Measurements from ENCODE around the gene PCDHB3.
A peak's percentile ranks its signal among the peaks of the same experiment; 100 is the strongest.

PCDHB3 gene

DNA sequence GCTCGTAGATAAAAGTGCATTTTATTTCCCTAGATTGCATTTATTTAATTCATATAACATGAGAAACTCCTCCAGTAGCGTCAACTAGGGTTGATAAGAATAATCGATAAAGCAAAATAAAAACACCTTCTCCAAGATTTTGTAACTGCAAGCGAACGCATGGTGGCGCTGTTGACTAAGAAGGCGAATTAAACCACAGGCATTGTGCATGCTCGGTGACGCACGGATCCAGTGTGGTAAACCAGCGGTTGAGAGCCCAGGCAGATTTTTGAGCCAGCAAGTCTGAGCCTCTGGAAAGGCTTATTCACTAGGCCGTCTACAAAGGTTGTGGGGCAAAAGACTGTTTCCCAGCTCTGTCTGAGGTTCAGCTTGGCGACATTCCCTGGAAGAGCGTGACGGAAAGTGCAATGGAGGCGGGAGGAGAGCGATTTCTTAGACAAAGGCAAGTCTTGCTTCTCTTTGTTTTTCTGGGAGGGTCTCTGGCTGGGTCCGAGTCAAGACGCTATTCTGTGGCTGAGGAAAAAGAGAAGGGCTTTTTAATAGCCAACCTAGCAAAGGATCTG lies at the start of gene PCDHB3:
Gene PCDHB3 (plus strand): TSS at position 231 of the 563 bp plus-strand sequence. CDS start 177 bp downstream, at position 408.
- H3K4me3 ChIP-seq (ENCODE audit: low read length): no peak within 1 kb of the TSS
- peak; percentile 16 for DNase-seq (ENCODE audit: low read depth)
- TF ChIP-seq CTCF (IDR thresholded peaks at IDR 0.05; ENCODE audit: insufficient read depth, low read depth, low read length, missing control alignments): peak; percentile 18

GRCh38 chr5:141050622-141051520 lies 49.4 kb upstream of the PCDHB3 start, which contains the start of gene PCDHB1:
Gene PCDHB1, plus strand, starts transcription at chr5:141051374. Its CDS starts 97 bp downstream, at chr5:141051471.
- no peak for TF ChIP-seq CTCF (IDR thresholded peaks at IDR 0.05; ENCODE audit: insufficient read depth, low read depth, low read length, missing control alignments)
- peak within 1 kb of the TSS; percentile 35 for H3K4me3 ChIP-seq (ENCODE audit: low read length)
- no peak for DNase-seq (ENCODE audit: low read depth)

DNA sequence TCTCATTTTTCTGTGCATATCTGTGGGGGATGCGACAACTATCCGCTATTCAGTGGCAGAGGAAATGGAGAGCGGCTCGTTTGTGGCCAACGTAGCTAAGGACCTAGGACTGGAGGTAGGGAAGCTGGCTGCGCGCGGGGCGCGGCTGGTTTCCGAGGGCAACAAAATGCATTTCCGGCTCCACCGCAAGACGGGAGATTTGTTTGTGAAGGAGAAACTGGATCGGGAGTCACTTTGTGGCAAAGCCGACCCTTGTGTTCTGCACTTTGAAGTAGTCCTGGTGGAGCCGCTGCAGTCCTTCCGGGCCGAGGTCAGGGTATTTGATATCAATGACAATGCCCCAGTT lies 48.8 kb upstream of the PCDHB3 start:
- peak overlapping the region; percentile 35 for H3K4me3 ChIP-seq (ENCODE audit: low read length)
- TF ChIP-seq CTCF (IDR thresholded peaks at IDR 0.05; ENCODE audit: insufficient read depth, low read depth, low read length, missing control alignments): no peak

DNA sequence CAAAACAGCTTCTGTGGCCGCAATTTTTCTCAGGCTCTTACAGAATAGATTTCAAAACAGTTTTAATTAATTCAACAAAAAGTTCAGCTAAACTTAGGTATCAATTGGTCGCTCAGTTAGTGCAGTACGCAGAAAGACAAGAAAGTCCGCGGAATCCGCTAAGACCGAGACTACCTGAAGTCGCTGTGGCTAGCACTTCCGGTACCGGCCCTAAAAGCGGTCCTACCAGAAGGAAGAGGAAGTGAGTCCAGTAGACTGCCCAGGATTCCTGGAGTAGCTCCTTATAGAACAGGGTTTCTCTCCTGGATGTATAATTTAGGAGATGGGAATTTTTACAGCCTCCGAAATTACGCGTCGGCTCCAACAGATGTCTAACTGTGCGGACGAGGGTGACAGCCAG lies 22.4 kb upstream of the PCDHB3 start:
- no peak overlapping the region for H3K4me3 ChIP-seq (ENCODE audit: low read length)
- no peak for TF ChIP-seq CTCF (IDR thresholded peaks at IDR 0.05; ENCODE audit: insufficient read depth, low read depth, low read length, missing control alignments)
- no peak for DNase-seq (ENCODE audit: low read depth)

More for the DNA sequence above, 48.8 kb upstream of the PCDHB3 start:
- no peak for DNase-seq (ENCODE audit: low read depth)

DNA sequence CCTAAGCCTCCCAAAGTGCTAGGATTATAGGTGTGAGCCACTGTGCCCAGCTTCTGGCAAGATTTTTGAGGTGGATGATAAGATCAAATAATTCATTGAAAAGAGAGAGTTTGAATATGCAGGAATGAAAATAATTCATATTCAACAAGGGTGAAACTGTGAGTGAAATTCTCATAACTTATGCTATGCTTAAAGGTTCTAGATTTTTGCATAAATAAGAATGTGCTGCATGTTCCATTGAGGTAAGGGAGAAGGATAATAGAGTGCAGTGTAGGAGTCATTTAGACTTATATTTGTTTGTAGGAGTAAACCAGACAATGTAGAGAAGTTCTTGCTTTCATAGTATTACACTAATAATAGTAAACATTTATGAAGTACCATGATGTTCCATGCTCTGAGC lies 18.0 kb upstream of the PCDHB3 start:
- no peak overlapping the region for H3K4me3 ChIP-seq (ENCODE audit: low read length)
- TF ChIP-seq CTCF (IDR thresholded peaks at IDR 0.05; ENCODE audit: insufficient read depth, low read depth, low read length, missing control alignments): no peak
- DNase-seq (ENCODE audit: low read depth): no peak

- peak overlapping the region; percentile 44 for H3K4me3 ChIP-seq (ENCODE audit: low read length)
- peak; percentile 52 for TF ChIP-seq CTCF (IDR thresholded peaks at IDR 0.05; ENCODE audit: insufficient read depth, low read depth, low read length, missing control alignments)
- DNase-seq (ENCODE audit: low read depth): peak; percentile 56
Measured at GRCh38 chr5:141084487-141084989, 15.7 kb upstream of the PCDHB3 start.

Data from epithelial cell of esophagus (primary cell).